ENCODE measurements around the gene CDS2. TPM values are rescaled to one million over a fixed set of nuclear protein-coding genes. Genes with fewer than 3 reads are reported as not detected.

The CDS2 gene
- total and polyA plus RNA-seq, 12 donors, result 16.7 to 100 (median 82.3) TPM

DNA sequence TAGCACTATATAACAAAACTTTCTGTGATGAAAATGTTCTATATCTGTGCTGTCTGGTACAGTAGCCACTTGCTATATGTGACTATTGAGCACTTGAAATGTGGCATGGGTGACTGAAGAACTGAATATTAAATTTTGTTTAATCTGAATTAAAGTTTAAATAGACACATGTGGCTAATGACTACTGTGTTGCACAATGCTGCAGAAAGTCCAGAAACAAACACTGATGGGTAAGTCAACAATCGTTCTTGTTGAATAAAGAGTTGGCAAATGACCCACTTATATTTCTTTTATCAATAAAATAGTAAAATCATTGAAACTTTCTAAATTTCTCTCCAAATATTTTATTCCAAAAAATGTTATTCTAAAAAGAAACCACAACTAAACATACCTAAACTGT lies 108.2 kb downstream of the CDS2 start:
- DNase-seq (no peak), ATAC-seq (no peak)
- H3K27ac ChIP-seq, result no peak overlapping the region
- 68% methylated on average over 1 of the region's 1 CpG for WGBS, 2 donors
- TF ChIP-seq, protein P1, sequence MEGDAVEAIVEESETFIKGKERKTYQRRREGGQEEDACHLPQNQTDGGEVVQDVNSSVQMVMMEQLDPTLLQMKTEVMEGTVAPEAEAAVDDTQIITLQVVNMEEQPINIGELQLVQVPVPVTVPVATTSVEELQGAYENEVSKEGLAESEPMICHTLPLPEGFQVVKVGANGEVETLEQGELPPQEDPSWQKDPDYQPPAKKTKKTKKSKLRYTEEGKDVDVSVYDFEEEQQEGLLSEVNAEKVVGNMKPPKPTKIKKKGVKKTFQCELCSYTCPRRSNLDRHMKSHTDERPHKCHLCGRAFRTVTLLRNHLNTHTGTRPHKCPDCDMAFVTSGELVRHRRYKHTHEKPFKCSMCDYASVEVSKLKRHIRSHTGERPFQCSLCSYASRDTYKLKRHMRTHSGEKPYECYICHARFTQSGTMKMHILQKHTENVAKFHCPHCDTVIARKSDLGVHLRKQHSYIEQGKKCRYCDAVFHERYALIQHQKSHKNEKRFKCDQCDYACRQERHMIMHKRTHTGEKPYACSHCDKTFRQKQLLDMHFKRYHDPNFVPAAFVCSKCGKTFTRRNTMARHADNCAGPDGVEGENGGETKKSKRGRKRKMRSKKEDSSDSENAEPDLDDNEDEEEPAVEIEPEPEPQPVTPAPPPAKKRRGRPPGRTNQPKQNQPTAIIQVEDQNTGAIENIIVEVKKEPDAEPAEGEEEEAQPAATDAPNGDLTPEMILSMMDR (IDR thresholded peaks at IDR 0.05), result no peak
- peaks cover 0 to 5% (median 0%) of the 10 kb centered on the region in 9 donors for H3K4me1 ChIP-seq
- peaks cover 0 to 9% (median 0%) of the 10 kb centered on the region in 11 donors for H3K9me3 ChIP-seq
- H3K4me3 ChIP-seq, result no peak overlapping the region
- peaks cover 0 to 7% (median 0%) of the 10 kb centered on the region in 7 donors for H3K27me3 ChIP-seq
- H3K36me3 ChIP-seq, result no peaks in the 10 kb centered on the region
- intact Hi-C loops (cut with DNase I), result no loop called here

Other genes starting within 250 kb of the CDS2 start
- gene SLC23A2, start 125.5 kb upstream of the CDS2 start, total RNA-seq, result 10 to 100 TPM in 1 of 10 donors, 1 to 10 TPM in 9; 6.3 to 12.3 (median 7.5) TPM
- 1 to 10 TPM; 2.0 to 3.9 TPM for gene SLC23A2, start 125.5 kb upstream of the CDS2 start, polyA plus RNA-seq
- 10 to 100 TPM; 75.2 to 96.4 (median 82.0) TPM for gene TMEM230, start 13.9 kb upstream of the CDS2 start, total RNA-seq
- gene TMEM230, start 13.9 kb upstream of the CDS2 start, polyA plus RNA-seq, result 100 to 1,000 TPM in 1 of 2 donors, 10 to 100 TPM in 1; 85.9 to 135 TPM
- gene PCNA, start 7.0 kb upstream of the CDS2 start, total RNA-seq, result 10 to 100 TPM; 17.9 to 37.3 (median 21.4) TPM
- 10 to 100 TPM; 11.6 to 39.1 TPM for gene PCNA, start 7.0 kb upstream of the CDS2 start, polyA plus RNA-seq
- not detected for gene PROKR2, start 189.9 kb downstream of the CDS2 start, total RNA-seq
- gene PROKR2, start 189.9 kb downstream of the CDS2 start, polyA plus RNA-seq, result not detected